ENCODE measurements around the gene VSIG10.

Gene VSIG10

GRCh38 chr12:118046430-118046829 is 57.4 kb downstream of the VSIG10 start:
- no peaks in the 10 kb centered on the region for H3K36me3 ChIP-seq (ENCODE audit: control insufficient read depth, low read length)

GRCh38 chr12:118044577-118044976 is 59.2 kb downstream of the VSIG10 start:
- no peaks in the 10 kb centered on the region for H3K36me3 ChIP-seq (ENCODE audit: control insufficient read depth, low read length)
- no peaks in the 10 kb centered on the region for H3K27me3 ChIP-seq (ENCODE audit: control insufficient read depth, low read length)
- H4K20me1 ChIP-seq (ENCODE audit: control insufficient read depth, insufficient read depth, low read depth, low read length) = no peaks in the 10 kb centered on the region

More at GRCh38 chr12:118046430-118046829, 57.4 kb downstream of the VSIG10 start:
- TF ChIP-seq CTCF (IDR thresholded peaks at IDR 0.05; ENCODE audit: low read depth, low read length, poor library complexity, severe bottlenecking) (no peak), EZH2phosphoT487 (IDR thresholded peaks at IDR 0.05; ENCODE audit: borderline replicate concordance, low read length) (no peak)
- no peaks in the 10 kb centered on the region for H3K4me1 ChIP-seq (ENCODE audit: control insufficient read depth, low read length)
- H3F3A ChIP-seq (ENCODE audit: control insufficient read depth, insufficient read depth) = no peaks in the 10 kb centered on the region
- H3K9me3 ChIP-seq (ENCODE audit: control insufficient read depth, insufficient read depth, low read length) = no peaks in the 10 kb centered on the region
- H3K4me2 ChIP-seq (ENCODE audit: low read length) = no peak overlapping the region
- H3K27me3 ChIP-seq (ENCODE audit: control insufficient read depth, low read length) = no peaks in the 10 kb centered on the region
- H4K20me1 ChIP-seq (ENCODE audit: control insufficient read depth, insufficient read depth, low read depth, low read length) = no peaks in the 10 kb centered on the region
- H3K79me2 ChIP-seq (ENCODE audit: control insufficient read depth, low read length) = no peaks in the 10 kb centered on the region
- H3K27ac ChIP-seq (ENCODE audit: low read depth, low read length) = no peak overlapping the region
- no peaks in the 10 kb centered on the region for H3K9me2 ChIP-seq (replicated peaks; ENCODE audit: control insufficient read depth, low read length)
- no peak overlapping the region for H3K4me3 ChIP-seq (ENCODE audit: low read length)

GRCh38 chr12:118044075-118044474 is 59.7 kb downstream of the VSIG10 start:
- Histone ChIP-seq H3K4me2 (ENCODE audit: low read length) (no peak overlapping the region), H3K4me1 (ENCODE audit: control insufficient read depth, low read length) (no peaks in the 10 kb centered on the region), H3K9me3 (ENCODE audit: control insufficient read depth, insufficient read depth, low read length) (no peaks in the 10 kb centered on the region), H4K20me1 (ENCODE audit: control insufficient read depth, insufficient read depth, low read depth, low read length) (no peaks in the 10 kb centered on the region), H3K27me3 (ENCODE audit: control insufficient read depth, low read length) (no peaks in the 10 kb centered on the region), H3K9me2 (replicated peaks; ENCODE audit: control insufficient read depth, low read length) (no peaks in the 10 kb centered on the region), H3K4me3 (ENCODE audit: low read length) (no peak overlapping the region), H3F3A (ENCODE audit: control insufficient read depth, insufficient read depth) (no peaks in the 10 kb centered on the region), H3K79me2 (ENCODE audit: control insufficient read depth, low read length) (no peaks in the 10 kb centered on the region), H3K36me3 (ENCODE audit: control insufficient read depth, low read length) (no peaks in the 10 kb centered on the region), H3K27ac (ENCODE audit: low read depth, low read length) (no peak overlapping the region)
- TF ChIP-seq EZH2phosphoT487 (IDR thresholded peaks at IDR 0.05; ENCODE audit: borderline replicate concordance, low read length) = no peak
- TF ChIP-seq CTCF (IDR thresholded peaks at IDR 0.05; ENCODE audit: low read depth, low read length, poor library complexity, severe bottlenecking) = no peak

More at GRCh38 chr12:118044577-118044976, 59.2 kb downstream of the VSIG10 start:
- Histone ChIP-seq H3K9me3 (ENCODE audit: control insufficient read depth, insufficient read depth, low read length) (no peaks in the 10 kb centered on the region), H3F3A (ENCODE audit: control insufficient read depth, insufficient read depth) (no peaks in the 10 kb centered on the region), H3K27ac (ENCODE audit: low read depth, low read length) (no peak overlapping the region), H3K9me2 (replicated peaks; ENCODE audit: control insufficient read depth, low read length) (no peaks in the 10 kb centered on the region), H3K4me1 (ENCODE audit: control insufficient read depth, low read length) (no peaks in the 10 kb centered on the region), H3K79me2 (ENCODE audit: control insufficient read depth, low read length) (no peaks in the 10 kb centered on the region), H3K4me2 (ENCODE audit: low read length) (no peak overlapping the region), H3K4me3 (ENCODE audit: low read length) (no peak overlapping the region)
- TF ChIP-seq CTCF (IDR thresholded peaks at IDR 0.05; ENCODE audit: low read depth, low read length, poor library complexity, severe bottlenecking) (no peak), EZH2phosphoT487 (IDR thresholded peaks at IDR 0.05; ENCODE audit: borderline replicate concordance, low read length) (no peak)

Data from DOHH2 (cell line).